Endothelial cell of umbilical vein (primary cell): Measurements from ENCODE around the gene FAM114A1. TPM values are rescaled to one million over a fixed set of nuclear protein-coding genes. Genes with fewer than 3 reads are reported as not detected.

Source experiments
- BruUV-seq: library from RNA; stranded (reverse); fragments of 400-500 nt; replicated peaks from 2 replicates; lab custom pipeline; 2021; lab: Mats Ljungman, UMichigan
- CTCF ChIA-PET: fragments of 300-600, 350-600 bp; sonication (Branson Sonifier 250); formaldehyde crosslinking; loops from one replicate; lab custom pipeline; 2021; ENCODE audit warnings: antibody characterized with exemption, inconsistent platforms; lab: Charles Lee
- POLR2A ChIA-PET: fragments of 300-600, 350-600 bp; sonication (Branson Sonifier 250); formaldehyde crosslinking; loops from one replicate; lab custom pipeline; 2021; ENCODE audit warnings: antibody characterized with exemption, inconsistent platforms; lab: Charles Lee
- DNase-seq: peaks from one replicate; pipeline ENCODE4 v3.0.0-alpha.2; 2011; ENCODE audit warnings: low read depth, low spot score
- FAIRE-seq: peaks from 2 replicates; lab custom pipeline; 2011; peaks lifted over from hg19 to GRCh38; lab: Jason Lieb, UNC
- H2AFZ ChIP-seq: 2 replicates; pipeline ENCODE4 v1.6.0; 2012; ENCODE audit warnings: low read depth, low read length, control low read depth, inconsistent platforms
- H3K27ac ChIP-seq: 2 replicates; pipeline ENCODE4 v1.5.1; 2011; ENCODE audit warnings: low read depth, mild to moderate bottlenecking, control low read depth, low read length, moderate library complexity; ENCODE audit not compliant: insufficient read depth
- H3K27me3 ChIP-seq, 2 experiments: 2 replicates each; pipeline versions ENCODE4 v1.6.0 to v1.6.1; 2011; ENCODE audit warnings: low read length in 2 of 2, mixed read lengths in 1 of 2; ENCODE audit not compliant: control insufficient read depth in 2 of 2, insufficient read depth in 2 of 2
- H3K36me3 ChIP-seq, 2 experiments: 2 replicates in 1 of 2; 3 replicates in 1 of 2; pipeline ENCODE4 v1.5.1; 2011; ENCODE audit warnings: low read length in 2 of 2, mild to moderate bottlenecking in 1 of 2, moderate library complexity in 1 of 2; ENCODE audit not compliant: control insufficient read depth in 2 of 2, insufficient read depth in 2 of 2; ENCODE audit errors: extremely low read depth in 1 of 2
- H3K4me1 ChIP-seq: 3 replicates; pipeline ENCODE4 v1.5.1; 2011; ENCODE audit warnings: mild to moderate bottlenecking, low read length; ENCODE audit not compliant: control insufficient read depth, insufficient read depth; ENCODE audit errors: extremely low read depth
- H3K4me2 ChIP-seq: 2 replicates; pipeline ENCODE4 v1.6.1; 2011; ENCODE audit warnings: low read length, control low read depth, mixed read lengths; ENCODE audit not compliant: insufficient read depth
- H3K4me3 ChIP-seq, 3 experiments: fragments of 200-600 bp in 1 of 3; sonication (generic), shearing (Covaris generic) in 1 of 3; replicated peaks in 1 of 3; 2 replicates each; pipeline ENCODE4 v1.5.1; 2011 to 2016; ENCODE audit warnings: control low read depth in 3 of 3, low read length in 3 of 3, mild to moderate bottlenecking in 2 of 3, inconsistent platforms in 1 of 3, low read depth in 1 of 3, moderate library complexity in 1 of 3; ENCODE audit not compliant: insufficient read depth in 1 of 3
- H3K79me2 ChIP-seq: 2 replicates; pipeline ENCODE4 v1.6.0; 2012; ENCODE audit warnings: low read length, inconsistent platforms; ENCODE audit not compliant: control insufficient read depth, insufficient read depth
- H3K9ac ChIP-seq: replicated peaks from 2 replicates; pipeline ENCODE3; 2011; ENCODE audit warnings: low read length, control low read depth; ENCODE audit not compliant: insufficient read depth; ENCODE audit errors: extremely low read depth
- H3K9me1 ChIP-seq: replicated peaks from 3 replicates; pipeline ENCODE4 v1.6.0; 2011; ENCODE audit warnings: mild to moderate bottlenecking, low read length; ENCODE audit not compliant: control insufficient read depth, insufficient read depth; ENCODE audit errors: extremely low read depth
- H3K9me3 ChIP-seq: replicated peaks from 2 replicates; pipeline ENCODE4 v1.5.1; 2012; ENCODE audit warnings: low read length, inconsistent platforms; ENCODE audit not compliant: control insufficient read depth, insufficient read depth
- H4K20me1 ChIP-seq: replicated peaks from 2 replicates; pipeline ENCODE3; 2011; ENCODE audit warnings: mild to moderate bottlenecking, low read length; ENCODE audit not compliant: control insufficient read depth, insufficient read depth; ENCODE audit errors: extremely low read depth
- FOS ChIP-seq: IDR thresholded peaks from 2 replicates; pipeline ENCODE4 v1.6.1; 2011; ENCODE audit warnings: mild to moderate bottlenecking, low read length, moderate library complexity, borderline replicate concordance; ENCODE audit not compliant: insufficient read depth
- GATA2 ChIP-seq: IDR thresholded peaks from 2 replicates; pipeline ENCODE4 v1.7.0; 2011; ENCODE audit warnings: low read depth, mild to moderate bottlenecking, moderate library complexity, mixed read lengths, low read length; ENCODE audit not compliant: insufficient read length, insufficient read depth
- MYC ChIP-seq: IDR thresholded peaks from one replicate; pipeline ENCODE4 v1.6.1; 2011; ENCODE audit warnings: mild to moderate bottlenecking, low read depth, low read length
- POLR2A ChIP-seq: IDR thresholded peaks from 2 replicates; pipeline ENCODE4 v1.6.1; 2012; ENCODE audit warnings: low read depth, mild to moderate bottlenecking, control low read depth, low read length
- dilution Hi-C: fragments of 300-500 bp; cut with MboI; formaldehyde crosslinking; loops from one replicate; pipeline ENCODE4 v1.15.0; 2019; ENCODE audit warnings: low sequenced_read_pairs; ENCODE audit not compliant: extremely low pct_ligation_motif_present
- intact Hi-C: fragments of 100-400 bp; cut with micrococcal nuclease; formaldehyde crosslinking; loops from one replicate; pipeline ENCODE4 v1.10.0; 2022
- polyA plus RNA-seq, 4 experiments: library from polyadenylated mRNA; depleted of rRNA in 3 of 4; stranded (reverse) in 3 of 4; unstranded in 1 of 4; fragments of >200 nt; gene quantifications; 2 replicates each; pipeline versions ENCODE4 v1.2.1 to v1.2.3, GENCODE V29; 2011 to 2012; ENCODE audit warnings: missing spikeins in 1 of 4
- total RNA-seq: library from RNA; stranded (reverse); gene quantifications from 2 replicates; pipeline ENCODE4 v1.2.3, GENCODE V29; 2021
- TF ChIP-seq, protein P1 (sequence below), 2 donors: IDR thresholded peaks; 1 replicate in 1 of 2; 2 replicates in 1 of 2; pipeline ENCODE4 v1.5.1; 2011; ENCODE audit warnings: low read length in 2 of 2, mild to moderate bottlenecking in 2 of 2, moderate library complexity in 2 of 2, control low read depth in 1 of 2, inconsistent platforms in 1 of 2, low read depth in 1 of 2; ENCODE audit not compliant: insufficient read depth in 1 of 2; ENCODE audit errors: extremely low read depth in 1 of 2
- TF ChIP-seq, protein P2 (sequence below): IDR thresholded peaks from 2 replicates; pipeline ENCODE4 v1.6.1; 2011; ENCODE audit not compliant: insufficient read depth, insufficient read length

Gene FAM114A1
- total and polyA plus RNA-seq, 2 donors (not counting 3 experiments of a cell fraction or from before 2014, with no cell fraction given): 99.2 to 118 TPM

DNA sequence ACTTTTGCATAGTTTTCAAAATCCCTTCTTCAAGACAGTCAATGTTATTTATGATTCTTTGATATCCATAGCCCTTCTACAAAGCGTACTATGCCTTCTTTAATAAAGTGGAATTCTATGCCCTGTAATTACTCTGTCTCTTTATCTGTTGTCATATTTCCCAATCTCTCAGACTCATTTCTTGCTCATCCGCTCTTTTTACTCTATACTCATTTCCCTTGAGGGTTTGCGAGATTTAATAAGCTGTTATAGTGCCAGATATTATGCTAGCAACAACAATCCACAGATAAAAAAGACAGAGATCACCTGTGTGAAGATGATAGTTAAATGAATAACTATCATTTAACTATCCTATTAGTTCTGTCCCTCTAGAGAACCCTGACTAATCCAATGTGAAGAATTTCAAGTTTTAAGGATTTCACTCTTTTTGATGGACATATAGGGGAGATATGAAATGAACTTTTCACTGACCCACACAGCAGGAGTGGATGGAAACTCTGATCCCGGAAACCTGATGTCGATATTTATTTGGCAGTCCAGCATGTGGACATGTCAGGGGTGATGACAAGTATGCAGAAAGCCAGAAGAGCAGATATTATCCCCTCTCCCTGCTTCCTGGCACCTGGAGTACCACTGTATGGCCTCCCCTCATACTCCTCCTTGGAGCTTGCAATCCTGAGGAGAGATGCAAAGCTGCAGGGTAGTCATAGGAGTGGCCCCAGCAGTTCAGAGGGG is 114.9 kb downstream of the FAM114A1 start:
- BruUV-seq: no TSS peak
- intact Hi-C loops: no loop called here
- H3K9ac ChIP-seq: no peak overlapping the region
- no peaks in the 10 kb centered on the region for H4K20me1 ChIP-seq
- FAIRE-seq: no peak
- TF ChIP-seq, protein P1, sequence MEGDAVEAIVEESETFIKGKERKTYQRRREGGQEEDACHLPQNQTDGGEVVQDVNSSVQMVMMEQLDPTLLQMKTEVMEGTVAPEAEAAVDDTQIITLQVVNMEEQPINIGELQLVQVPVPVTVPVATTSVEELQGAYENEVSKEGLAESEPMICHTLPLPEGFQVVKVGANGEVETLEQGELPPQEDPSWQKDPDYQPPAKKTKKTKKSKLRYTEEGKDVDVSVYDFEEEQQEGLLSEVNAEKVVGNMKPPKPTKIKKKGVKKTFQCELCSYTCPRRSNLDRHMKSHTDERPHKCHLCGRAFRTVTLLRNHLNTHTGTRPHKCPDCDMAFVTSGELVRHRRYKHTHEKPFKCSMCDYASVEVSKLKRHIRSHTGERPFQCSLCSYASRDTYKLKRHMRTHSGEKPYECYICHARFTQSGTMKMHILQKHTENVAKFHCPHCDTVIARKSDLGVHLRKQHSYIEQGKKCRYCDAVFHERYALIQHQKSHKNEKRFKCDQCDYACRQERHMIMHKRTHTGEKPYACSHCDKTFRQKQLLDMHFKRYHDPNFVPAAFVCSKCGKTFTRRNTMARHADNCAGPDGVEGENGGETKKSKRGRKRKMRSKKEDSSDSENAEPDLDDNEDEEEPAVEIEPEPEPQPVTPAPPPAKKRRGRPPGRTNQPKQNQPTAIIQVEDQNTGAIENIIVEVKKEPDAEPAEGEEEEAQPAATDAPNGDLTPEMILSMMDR (IDR thresholded peaks at IDR 0.05; ENCODE audit: extremely low read depth in 1 of 2, insufficient read depth in 1 of 2, low read depth in 1 of 2, low read length in 2 of 2): no peak
- TF ChIP-seq GATA2 (no peak), FOS (no peak)
- H3K36me3 ChIP-seq: no peaks in the 10 kb centered on the region
- no peaks in the 10 kb centered on the region for H3K27me3 ChIP-seq
- no peaks in the 10 kb centered on the region for H3K9me3 ChIP-seq
- no peak for DNase-seq
- no peak overlapping the region for H3K4me2 ChIP-seq
- ChIA-PET CTCF (no interaction called here), POLR2A (no interaction called here)
- H3K79me2 ChIP-seq: no peaks in the 10 kb centered on the region
- no peak overlapping the region for H2AFZ ChIP-seq
- no peaks in the 10 kb centered on the region for H3K9me1 ChIP-seq
- no peaks in the 10 kb centered on the region for H3K4me1 ChIP-seq
- dilution Hi-C loops: no loop called here
- no peak overlapping the region for H3K4me3 ChIP-seq
- no peak overlapping the region for H3K27ac ChIP-seq

DNA sequence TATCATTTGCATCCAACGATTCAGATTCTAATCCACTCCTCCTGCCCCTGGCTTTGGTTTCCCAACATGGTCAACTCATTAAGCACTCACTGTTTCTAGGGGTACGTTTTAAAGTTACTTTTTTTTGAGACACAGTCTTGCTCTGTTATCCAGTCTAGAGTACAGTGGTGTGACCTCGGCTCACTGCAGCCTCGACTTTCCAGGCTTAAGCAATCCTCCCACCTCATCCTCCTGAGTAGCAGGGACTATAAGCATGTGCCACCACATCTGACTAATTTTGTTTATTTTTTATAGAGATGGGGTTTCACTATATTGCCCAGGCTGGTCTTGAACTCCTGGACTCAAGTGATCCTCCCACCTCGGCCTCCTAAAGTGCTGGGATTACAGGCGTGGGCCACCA is 115.7 kb downstream of the FAM114A1 start:
- DNase-seq (no peak), FAIRE-seq (no peak)
- H3K4me1 ChIP-seq: no peaks in the 10 kb centered on the region
- no peak overlapping the region for H2AFZ ChIP-seq
- H3K9me3 ChIP-seq: no peaks in the 10 kb centered on the region
- CTCF ChIA-PET: no interaction called here
- H3K79me2 ChIP-seq: no peaks in the 10 kb centered on the region
- no peaks in the 10 kb centered on the region for H4K20me1 ChIP-seq
- BruUV-seq: no TSS peak
- H3K27ac ChIP-seq: no peak overlapping the region
- no peaks in the 10 kb centered on the region for H3K27me3 ChIP-seq
- no peak overlapping the region for H3K4me2 ChIP-seq
- H3K9me1 ChIP-seq: no peaks in the 10 kb centered on the region
- no peak overlapping the region for H3K9ac ChIP-seq
- intact Hi-C loops: no loop called here
- H3K36me3 ChIP-seq: no peaks in the 10 kb centered on the region
- dilution Hi-C loops: no loop called here
- TF ChIP-seq GATA2: no peak
- TF ChIP-seq, protein P2, sequence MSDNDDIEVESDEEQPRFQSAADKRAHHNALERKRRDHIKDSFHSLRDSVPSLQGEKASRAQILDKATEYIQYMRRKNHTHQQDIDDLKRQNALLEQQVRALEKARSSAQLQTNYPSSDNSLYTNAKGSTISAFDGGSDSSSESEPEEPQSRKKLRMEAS: no peak
- TF ChIP-seq MYC: no peak
- no peak for TF ChIP-seq POLR2A
- POLR2A ChIA-PET: no interaction called here
- no peak overlapping the region for H3K4me3 ChIP-seq
